ENCODE data around the gene PPP1CA.

PPP1CA gene

DNA sequence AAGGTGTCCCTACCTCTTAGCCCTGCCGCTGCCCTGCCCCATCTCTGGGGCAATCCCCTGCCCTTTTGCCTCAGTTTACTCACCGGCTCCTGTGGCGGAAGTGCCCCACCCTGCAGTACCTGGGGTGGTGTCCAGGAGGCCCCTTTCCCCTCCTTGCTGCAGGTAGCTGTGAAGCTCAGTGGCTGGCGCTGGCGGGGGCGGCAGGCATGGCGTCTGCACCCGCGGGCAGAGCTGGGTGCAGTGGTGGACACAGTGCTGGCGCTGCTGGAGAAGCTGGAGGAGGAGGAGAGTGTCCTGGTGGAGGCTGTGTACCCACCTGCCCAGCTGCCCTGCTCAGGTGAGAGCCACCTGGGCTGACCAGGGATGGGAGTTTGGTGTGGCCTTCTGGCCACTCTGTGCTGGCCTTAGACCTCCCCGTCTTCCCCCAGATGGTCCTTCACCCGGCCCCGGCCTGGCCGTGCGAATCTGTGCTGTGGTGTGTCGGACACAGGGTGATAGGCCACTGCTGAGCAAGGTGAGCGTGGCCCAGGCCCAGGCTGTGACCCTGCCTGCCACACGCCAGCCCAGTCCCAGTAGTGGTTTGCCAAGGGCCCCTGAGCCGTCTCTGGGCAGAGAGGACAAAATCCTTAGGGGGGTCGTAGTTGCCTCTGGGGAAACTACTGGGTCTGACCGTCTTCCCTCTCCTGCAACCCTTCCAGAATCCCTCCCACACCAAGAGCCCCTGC, 17.8 kb upstream of the PPP1CA start:
- no peaks in the 10 kb centered on the region for H3K36me3 ChIP-seq (replicated peaks)
- DNase-seq, result no peak
- no peak overlapping the region for H3K4me3 ChIP-seq (ENCODE audit: low read depth, low read length)
- peaks cover 5% of the 10 kb centered on the region for H3K27me3 ChIP-seq (replicated peaks)
- H3K27ac ChIP-seq, result no peak overlapping the region
- in situ Hi-C loops (cut with HindIII; ENCODE audit: low pct_ligation_motif_present, low sequenced_read_pairs), result no loop called here
- TF ChIP-seq, protein P1, sequence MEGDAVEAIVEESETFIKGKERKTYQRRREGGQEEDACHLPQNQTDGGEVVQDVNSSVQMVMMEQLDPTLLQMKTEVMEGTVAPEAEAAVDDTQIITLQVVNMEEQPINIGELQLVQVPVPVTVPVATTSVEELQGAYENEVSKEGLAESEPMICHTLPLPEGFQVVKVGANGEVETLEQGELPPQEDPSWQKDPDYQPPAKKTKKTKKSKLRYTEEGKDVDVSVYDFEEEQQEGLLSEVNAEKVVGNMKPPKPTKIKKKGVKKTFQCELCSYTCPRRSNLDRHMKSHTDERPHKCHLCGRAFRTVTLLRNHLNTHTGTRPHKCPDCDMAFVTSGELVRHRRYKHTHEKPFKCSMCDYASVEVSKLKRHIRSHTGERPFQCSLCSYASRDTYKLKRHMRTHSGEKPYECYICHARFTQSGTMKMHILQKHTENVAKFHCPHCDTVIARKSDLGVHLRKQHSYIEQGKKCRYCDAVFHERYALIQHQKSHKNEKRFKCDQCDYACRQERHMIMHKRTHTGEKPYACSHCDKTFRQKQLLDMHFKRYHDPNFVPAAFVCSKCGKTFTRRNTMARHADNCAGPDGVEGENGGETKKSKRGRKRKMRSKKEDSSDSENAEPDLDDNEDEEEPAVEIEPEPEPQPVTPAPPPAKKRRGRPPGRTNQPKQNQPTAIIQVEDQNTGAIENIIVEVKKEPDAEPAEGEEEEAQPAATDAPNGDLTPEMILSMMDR (IDR thresholded peaks at IDR 0.05; ENCODE audit: low read depth, low read length, missing control alignments), result no peak

DNA sequence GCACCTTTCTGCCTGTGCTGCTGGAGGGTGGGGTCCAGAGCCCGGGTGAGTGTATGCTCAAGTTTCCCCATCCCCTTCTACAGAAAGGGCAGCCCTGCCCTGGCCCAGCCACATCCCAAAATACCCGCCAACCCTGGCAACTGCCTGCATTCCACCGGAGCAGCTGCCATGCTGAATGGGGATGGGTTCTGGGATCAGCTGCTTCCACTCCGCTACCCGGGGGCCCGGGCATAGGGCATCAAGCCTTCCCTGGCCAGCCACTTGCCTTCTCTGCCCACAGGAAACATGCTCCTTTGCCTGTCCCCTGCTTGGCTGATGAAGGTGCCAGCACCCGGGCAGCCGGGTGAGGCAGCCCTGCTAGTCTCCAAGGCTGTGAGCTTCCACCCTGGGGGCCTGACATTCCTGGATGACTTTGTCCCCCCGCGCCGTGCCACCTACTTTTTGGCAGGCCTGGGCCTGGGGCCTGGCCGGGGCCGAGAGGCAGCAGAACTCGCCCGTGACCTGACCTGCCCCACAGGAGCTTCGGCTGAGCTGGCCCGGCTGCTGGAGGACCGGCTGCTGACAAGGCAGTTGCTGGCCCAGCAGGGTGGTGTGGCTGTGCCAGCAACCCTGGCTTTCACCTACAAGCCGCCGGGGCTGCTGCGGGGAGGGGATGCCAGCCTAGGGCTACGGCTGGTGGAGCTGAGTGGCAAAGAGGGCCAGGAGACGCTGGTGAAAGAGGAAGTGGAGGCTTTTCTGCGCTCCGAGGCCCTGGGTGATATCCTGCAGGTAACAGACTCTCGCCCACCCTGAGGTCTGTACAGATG, 17.0 kb upstream of the PPP1CA start:
- H3K27ac ChIP-seq, result no peak overlapping the region
- in situ Hi-C loops (cut with HindIII; ENCODE audit: low pct_ligation_motif_present, low sequenced_read_pairs), result no loop called here
- DNase-seq, result no peak

DNA sequence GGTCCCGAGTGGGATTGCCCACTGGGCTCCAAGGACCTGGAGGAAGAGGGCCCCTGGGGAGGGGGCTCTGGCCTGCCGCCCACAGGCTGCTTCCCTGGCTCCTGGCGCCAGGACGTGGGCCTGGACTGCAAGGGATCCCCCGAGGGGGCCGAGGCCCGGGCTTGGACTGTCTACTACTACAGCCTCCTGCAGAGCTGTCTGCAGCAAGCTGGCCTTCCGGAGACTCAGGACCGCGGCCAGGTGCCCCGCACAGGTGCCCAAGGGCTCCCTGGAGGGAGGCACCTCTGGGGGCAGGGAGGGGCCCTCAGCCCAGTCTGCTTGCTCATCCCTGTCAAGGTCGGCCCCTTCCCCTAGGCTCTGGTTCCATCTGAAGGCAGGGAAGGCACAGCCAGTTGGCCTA, 15.8 kb upstream of the PPP1CA start:
- Histone ChIP-seq H3K27ac (no peak overlapping the region), H3K36me3 (replicated peaks) (no peaks in the 10 kb centered on the region), H3K4me3 (ENCODE audit: low read depth, low read length) (no peak overlapping the region), H3K27me3 (replicated peaks) (peaks cover 6% of the 10 kb centered on the region)
- no peak for DNase-seq
- TF ChIP-seq, protein P1 (IDR thresholded peaks at IDR 0.05; ENCODE audit: low read depth, low read length, missing control alignments), result no peak
- in situ Hi-C loops (cut with HindIII; ENCODE audit: low pct_ligation_motif_present, low sequenced_read_pairs), result no loop called here

More for the DNA sequence above, 17.0 kb upstream of the PPP1CA start:
- Histone ChIP-seq H3K27me3 (replicated peaks) (peaks cover 5% of the 10 kb centered on the region), H3K36me3 (replicated peaks) (no peaks in the 10 kb centered on the region), H3K4me3 (ENCODE audit: low read depth, low read length) (no peak overlapping the region)
- TF ChIP-seq, protein P1 (IDR thresholded peaks at IDR 0.05; ENCODE audit: low read depth, low read length, missing control alignments), result no peak

DNA sequence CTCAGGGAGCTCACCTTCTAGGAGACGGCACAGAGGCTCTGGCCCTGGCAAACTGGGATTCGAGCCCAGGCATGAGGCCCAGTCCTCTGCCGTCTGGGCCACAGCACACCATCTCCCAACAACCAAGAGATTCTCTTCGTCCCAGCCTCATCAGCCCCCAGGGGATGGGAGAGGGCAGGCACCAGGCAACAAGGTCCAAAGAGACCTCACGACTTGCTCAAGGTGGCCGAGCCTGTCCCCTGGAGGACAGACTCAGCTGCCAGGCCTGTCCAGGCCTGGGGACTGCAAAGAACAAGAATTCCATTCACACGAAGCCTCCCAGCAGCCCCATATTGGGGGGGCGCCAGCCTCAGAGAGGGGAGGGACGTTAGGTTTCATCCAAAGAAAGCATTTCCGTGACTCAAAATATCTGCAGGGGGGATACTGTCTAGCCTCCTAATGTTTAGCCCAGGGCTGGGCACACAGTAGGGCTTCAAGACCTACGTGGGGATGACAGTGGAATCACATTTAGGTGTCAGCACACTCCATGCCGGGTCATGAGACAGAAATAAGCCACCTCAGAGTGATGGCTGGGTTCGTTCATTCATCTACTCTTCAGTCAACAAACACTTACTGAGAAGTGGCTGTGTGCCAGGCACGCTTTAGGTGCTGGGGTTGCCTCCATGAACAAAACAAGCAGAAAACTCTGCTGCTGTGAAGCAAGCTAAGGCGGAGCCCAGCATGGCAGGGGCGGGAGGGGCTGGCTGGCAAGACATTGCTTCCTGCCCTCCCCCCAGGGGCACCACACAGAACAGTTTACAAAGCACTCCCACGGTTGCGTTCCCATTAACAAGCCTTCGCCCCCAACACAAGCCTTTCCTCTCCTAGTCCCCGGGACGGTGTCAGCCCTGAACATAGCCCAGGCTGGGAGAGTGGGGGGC, 15.0 kb upstream of the PPP1CA start:
- TF ChIP-seq, protein P1 (IDR thresholded peaks at IDR 0.05; ENCODE audit: low read depth, low read length, missing control alignments), result no peak
- Histone ChIP-seq H3K27ac (no peak overlapping the region), H3K4me3 (ENCODE audit: low read depth, low read length) (no peak overlapping the region), H3K27me3 (replicated peaks) (peaks cover 10% of the 10 kb centered on the region), H3K36me3 (replicated peaks) (no peaks in the 10 kb centered on the region)
- no peak for DNase-seq
- in situ Hi-C loops (cut with HindIII; ENCODE audit: low pct_ligation_motif_present, low sequenced_read_pairs), result no loop called here

DNA sequence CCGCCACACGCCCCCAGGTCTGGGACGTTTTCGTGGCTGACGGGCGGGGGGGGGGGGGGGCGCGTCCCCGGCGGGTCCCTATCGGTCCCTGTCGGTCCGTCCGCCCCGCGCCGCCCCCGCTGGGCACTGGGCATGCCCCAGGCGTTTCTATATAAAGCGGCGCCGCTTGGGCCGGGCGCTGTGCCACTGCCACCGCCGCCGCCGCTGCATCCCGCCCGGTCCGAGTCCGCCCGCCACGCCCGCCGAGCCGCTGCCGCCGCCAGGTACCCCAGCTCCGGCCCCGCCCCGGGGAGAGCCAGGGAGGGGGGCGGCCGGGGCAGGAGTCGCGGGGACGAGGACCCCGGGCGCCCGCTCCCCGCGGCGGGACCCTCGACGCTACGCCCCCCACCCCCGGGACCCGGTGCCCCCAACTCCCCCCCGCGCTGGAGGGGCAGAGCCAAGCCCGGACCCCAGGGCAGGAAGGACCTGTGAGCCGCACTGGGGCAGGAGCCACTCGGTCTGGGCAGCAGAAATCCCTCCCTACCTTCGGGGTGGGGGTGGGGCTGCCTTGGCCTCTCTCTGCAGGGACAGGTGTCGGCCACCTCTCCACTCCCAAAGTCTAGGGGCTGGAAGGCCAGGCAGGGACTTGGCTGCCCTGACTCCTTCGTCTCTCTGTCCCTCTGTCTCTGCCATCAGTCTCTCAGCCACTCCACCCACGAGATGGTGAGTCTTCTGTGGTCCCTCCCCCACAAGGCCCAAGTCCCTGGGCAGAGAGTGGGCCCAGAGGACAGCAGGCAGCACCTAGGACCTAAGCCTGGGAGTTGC, 14.0 kb upstream of the PPP1CA start, which contains the start of gene CARNS1:
Gene CARNS1, plus strand, starts transcription at position 178 of the 804 bp plus-strand sequence. Its CDS starts 522 bp downstream, at position 700.
- Histone ChIP-seq H3K36me3 (replicated peaks) (no peaks in the 10 kb centered on the region), H3K4me3 (ENCODE audit: low read depth, low read length) (no peak within 1 kb of the TSS), H3K27me3 (replicated peaks) (peaks cover 15% of the 10 kb centered on the region), H3K27ac (no peak within 1 kb of the TSS)
- in situ Hi-C loops (cut with HindIII; ENCODE audit: low pct_ligation_motif_present, low sequenced_read_pairs), result no loop called here
- TF ChIP-seq, protein P1 (IDR thresholded peaks at IDR 0.05; ENCODE audit: low read depth, low read length, missing control alignments), result no peak
- no peak for DNase-seq
